DOHH2 (cell line): ENCODE data around the gene CACNA1I.

Experiments used
- EZH2phosphoT487 ChIP-seq: fragments of 200-600 bp; sonication (generic); IDR thresholded peaks from 2 replicates; pipeline ENCODE4 v1.6.1; 2017; ENCODE audit warnings: borderline replicate concordance, mild to moderate bottlenecking, antibody characterized with exemption, low read length, moderate library complexity, mixed read lengths
- TF ChIP-seq, protein P1 (sequence below): fragments of 200-600 bp; sonication (generic); IDR thresholded peaks from one replicate; pipeline ENCODE4 v1.5.1; 2014; ENCODE audit warnings: antibody characterized with exemption, mild to moderate bottlenecking, low read depth, low read length; ENCODE audit not compliant: poor library complexity, severe bottlenecking

DNA sequence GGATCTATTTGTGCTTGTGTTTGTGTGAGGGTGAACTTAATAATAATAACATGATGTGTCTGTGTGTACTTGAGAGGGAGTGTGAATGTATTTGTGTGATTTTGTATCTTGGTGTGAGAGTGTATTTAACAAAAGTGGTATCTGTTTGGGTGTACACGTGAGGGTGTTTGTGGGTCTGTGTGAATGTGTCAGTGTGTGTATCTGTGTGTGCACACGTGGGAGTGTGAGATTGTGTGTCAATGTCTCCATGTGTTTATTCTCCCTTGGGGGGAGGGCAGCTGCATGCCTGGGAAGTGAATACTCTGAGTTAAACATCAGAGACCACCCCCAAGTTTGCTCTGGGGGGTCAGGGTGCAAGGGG is 23.0 kb upstream of the CACNA1I start:
- TF ChIP-seq, protein P1, sequence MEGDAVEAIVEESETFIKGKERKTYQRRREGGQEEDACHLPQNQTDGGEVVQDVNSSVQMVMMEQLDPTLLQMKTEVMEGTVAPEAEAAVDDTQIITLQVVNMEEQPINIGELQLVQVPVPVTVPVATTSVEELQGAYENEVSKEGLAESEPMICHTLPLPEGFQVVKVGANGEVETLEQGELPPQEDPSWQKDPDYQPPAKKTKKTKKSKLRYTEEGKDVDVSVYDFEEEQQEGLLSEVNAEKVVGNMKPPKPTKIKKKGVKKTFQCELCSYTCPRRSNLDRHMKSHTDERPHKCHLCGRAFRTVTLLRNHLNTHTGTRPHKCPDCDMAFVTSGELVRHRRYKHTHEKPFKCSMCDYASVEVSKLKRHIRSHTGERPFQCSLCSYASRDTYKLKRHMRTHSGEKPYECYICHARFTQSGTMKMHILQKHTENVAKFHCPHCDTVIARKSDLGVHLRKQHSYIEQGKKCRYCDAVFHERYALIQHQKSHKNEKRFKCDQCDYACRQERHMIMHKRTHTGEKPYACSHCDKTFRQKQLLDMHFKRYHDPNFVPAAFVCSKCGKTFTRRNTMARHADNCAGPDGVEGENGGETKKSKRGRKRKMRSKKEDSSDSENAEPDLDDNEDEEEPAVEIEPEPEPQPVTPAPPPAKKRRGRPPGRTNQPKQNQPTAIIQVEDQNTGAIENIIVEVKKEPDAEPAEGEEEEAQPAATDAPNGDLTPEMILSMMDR, result no peak
- TF ChIP-seq EZH2phosphoT487, result no peak
